Naive B cell (primary cell): Measurements from ENCODE around the gene DYNLRB2. TPM values are rescaled to one million over a fixed set of nuclear protein-coding genes. Genes with fewer than 3 reads are reported as not detected.

Experiments used
- ATAC-seq, 2 donors: fragments of 150-1000 bp; cut with Tn5 transposase; 2 replicates each; pipeline ENCODE4 v1.10.0; 2021; ENCODE audit warnings: low read depth in 2 of 2, mild to moderate bottlenecking in 2 of 2, moderate library complexity in 2 of 2
- DNase-seq: peaks from one replicate; pipeline ENCODE4 v3.0.0; 2022
- H3K27ac Mint-ChIP-seq, 6 donors: one replicate each; pipeline ENCODE4 v1.8.0; 2020 to 2022; ENCODE audit warnings: mild to moderate bottlenecking in 6 of 6, mixed read lengths in 6 of 6, moderate library complexity in 5 of 6, inconsistent platforms in 2 of 6
- H3K27me3 Mint-ChIP-seq, 3 donors: one replicate each; pipeline ENCODE4 v1.8.0; 2021 to 2022; ENCODE audit warnings: mixed read lengths in 3 of 3, mild to moderate bottlenecking in 1 of 3
- H3K36me3 Mint-ChIP-seq, 2 donors: one replicate each; pipeline ENCODE4 v1.8.0; 2020 to 2022; ENCODE audit warnings: mixed read lengths in 2 of 2, inconsistent platforms in 1 of 2, mild to moderate bottlenecking in 1 of 2
- H3K4me1 Mint-ChIP-seq, 3 donors: one replicate each; pipeline ENCODE4 v1.8.0; 2020 to 2022; ENCODE audit warnings: mixed read lengths in 3 of 3, inconsistent platforms in 1 of 3, mild to moderate bottlenecking in 1 of 3, moderate library complexity in 1 of 3
- H3K4me3 Mint-ChIP-seq, 8 donors: one replicate each; pipeline ENCODE4 v1.8.0; 2020 to 2022; ENCODE audit warnings: mild to moderate bottlenecking in 8 of 8, mixed read lengths in 8 of 8, moderate library complexity in 8 of 8, inconsistent platforms in 2 of 8
- H3K9me3 Mint-ChIP-seq, 7 donors: one replicate each; pipeline ENCODE4 v1.8.0; 2020 to 2022; ENCODE audit warnings: mixed read lengths in 7 of 7, mild to moderate bottlenecking in 5 of 7, inconsistent platforms in 2 of 7, moderate library complexity in 1 of 7
- polyA plus RNA-seq, 6 donors: library from polyadenylated mRNA; unstranded; fragments of 300-500 nt; fragmentation: Illumina TruSeq; gene quantifications; one replicate each; pipeline ENCODE4 v1.2.3, GENCODE V29; 2021; ENCODE audit warnings: low read depth in 6 of 6

Gene DYNLRB2
- polyA plus RNA-seq, 6 donors from 2014 or later = not detected

- Mint-ChIP-seq H3K9me3 (no peaks in the 10 kb centered on the region), H3K36me3 (no peaks in the 10 kb centered on the region), H3K4me1 (no peaks in the 10 kb centered on the region), H3K27ac (no peak overlapping the region), H3K4me3 (no peak overlapping the region), H3K27me3 (peaks cover 12 to 24% (median 17%) of the 10 kb centered on the region in 3 donors)
- DNase-seq (peak; percentile 34), ATAC-seq (peak; percentile 35 to 37)
These were observed 14.3 kb upstream of the DYNLRB2 start for GRCh38 chr16:80526418-80527061.

- ATAC-seq = peak; percentile 41 to 43
These were observed 13.5 kb upstream of the DYNLRB2 start for GRCh38 chr16:80527297-80527696.

GRCh38 chr16:80530479-80530878, 10.3 kb upstream of the DYNLRB2 start:
- H3K4me1 Mint-ChIP-seq = no peaks in the 10 kb centered on the region
- H3K36me3 Mint-ChIP-seq = no peaks in the 10 kb centered on the region
- ATAC-seq = no peak
- no peak overlapping the region for H3K4me3 Mint-ChIP-seq
- H3K9me3 Mint-ChIP-seq = no peaks in the 10 kb centered on the region
- H3K27ac Mint-ChIP-seq = no peak overlapping the region
- DNase-seq = no peak
- peaks cover 26 to 49% (median 32%) of the 10 kb centered on the region in 3 donors for H3K27me3 Mint-ChIP-seq

More at GRCh38 chr16:80527297-80527696, 13.5 kb upstream of the DYNLRB2 start:
- H3K27ac Mint-ChIP-seq = no peak overlapping the region
- no peak overlapping the region for H3K4me3 Mint-ChIP-seq
- peaks cover 12 to 32% (median 19%) of the 10 kb centered on the region in 3 donors for H3K27me3 Mint-ChIP-seq
- H3K9me3 Mint-ChIP-seq = no peaks in the 10 kb centered on the region
- no peaks in the 10 kb centered on the region for H3K36me3 Mint-ChIP-seq
- no peaks in the 10 kb centered on the region for H3K4me1 Mint-ChIP-seq
- DNase-seq = peak; percentile 12

GRCh38 chr16:80536238-80536637, 4.6 kb upstream of the DYNLRB2 start:
- ATAC-seq (no peak), DNase-seq (no peak)
- Mint-ChIP-seq H3K36me3 (peaks cover 0 to 7% of the 10 kb centered on the region in 2 donors), H3K27me3 (peaks cover 54 to 61% (median 56%) of the 10 kb centered on the region in 3 donors), H3K27ac (no peak overlapping the region), H3K4me1 (peaks cover 9 to 13% (median 13%) of the 10 kb centered on the region in 3 donors), H3K4me3 (peak overlapping the region in 1 of 8 donors; percentile 36), H3K9me3 (peaks cover 0 to 6% (median 0%) of the 10 kb centered on the region in 7 donors)

DNA sequence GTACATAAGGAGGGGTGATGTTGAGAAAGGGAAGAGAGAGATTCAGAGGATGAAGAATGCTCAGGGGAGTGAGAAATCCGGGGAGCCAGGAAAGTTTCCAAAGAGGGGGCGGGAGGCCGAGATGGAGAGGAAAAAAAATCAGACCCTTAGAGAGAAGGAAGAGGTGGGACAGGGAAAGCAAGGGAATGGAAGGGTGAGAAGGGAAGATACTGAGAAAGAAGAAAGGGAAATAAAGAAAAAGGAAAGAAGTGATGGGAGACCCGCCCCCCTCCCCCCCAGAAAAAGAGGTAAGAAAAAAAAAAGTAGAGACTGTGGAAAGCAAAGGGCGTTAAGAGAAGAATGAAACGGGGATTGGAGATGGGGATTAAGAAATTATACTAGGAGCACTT, 507 bp downstream of the DYNLRB2 start:
- ATAC-seq (no peak), DNase-seq (no peak)
- H3K9me3 Mint-ChIP-seq = peaks cover 0 to 6% (median 0%) of the 10 kb centered on the region in 7 donors
- H3K4me1 Mint-ChIP-seq = peaks cover 13 to 19% (median 18%) of the 10 kb centered on the region in 3 donors
- H3K27ac Mint-ChIP-seq = peak overlapping the region; percentile 93 to 99 (median 98)
- H3K27me3 Mint-ChIP-seq = peaks cover 20 to 30% (median 29%) of the 10 kb centered on the region in 3 donors
- H3K36me3 Mint-ChIP-seq = peaks cover 0 to 7% of the 10 kb centered on the region in 2 donors
- H3K4me3 Mint-ChIP-seq = peak overlapping the region; percentile 93 to 98 (median 96)

DNA sequence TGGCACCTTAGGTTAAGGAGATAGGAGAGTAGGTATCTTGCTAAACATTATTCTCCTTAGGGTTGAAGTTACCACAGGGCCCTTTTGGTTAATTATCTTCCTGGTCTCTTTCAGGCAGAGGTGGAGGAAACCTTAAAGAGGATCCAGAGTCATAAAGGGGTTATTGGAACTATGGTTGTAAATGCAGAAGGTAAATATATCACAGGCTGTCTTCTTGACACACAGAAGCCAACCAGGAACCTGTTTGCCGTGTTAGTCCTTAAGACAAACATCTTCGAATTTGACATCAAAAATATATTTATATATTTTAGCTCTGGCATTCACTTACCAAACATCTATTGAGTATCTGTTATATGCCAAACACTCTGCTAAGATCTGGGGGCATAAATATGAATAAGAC, 2.4 kb downstream of the DYNLRB2 start:
- no peak overlapping the region for H3K27ac Mint-ChIP-seq
- no peak for ATAC-seq

DNA sequence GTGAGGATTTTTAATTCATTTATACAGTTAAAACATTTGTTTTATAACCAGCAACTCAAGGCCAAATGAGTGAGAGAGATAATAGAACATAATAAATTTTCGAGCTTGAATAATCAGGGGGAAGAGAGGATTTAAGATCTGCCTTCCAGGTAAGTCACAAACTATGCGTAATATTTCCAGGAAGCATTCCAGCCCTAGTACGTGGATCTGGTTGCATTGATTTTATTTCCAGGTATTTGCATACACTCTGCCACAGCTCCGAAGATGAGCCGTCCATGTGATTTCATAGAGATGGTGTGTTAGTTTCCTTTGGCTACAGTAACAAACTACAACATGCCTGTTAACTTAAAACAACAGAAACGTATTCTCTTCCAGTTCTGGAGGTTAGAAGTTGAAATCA, 3.5 kb downstream of the DYNLRB2 start:
- H3K4me1 Mint-ChIP-seq = peaks cover 13 to 19% (median 18%) of the 10 kb centered on the region in 3 donors
- H3K36me3 Mint-ChIP-seq = peaks cover 0 to 7% of the 10 kb centered on the region in 2 donors
- H3K4me3 Mint-ChIP-seq = peak overlapping the region in 1 of 8 donors; percentile 39
- peaks cover 6 to 18% (median 6%) of the 10 kb centered on the region in 3 donors for H3K27me3 Mint-ChIP-seq
- ATAC-seq (no peak), DNase-seq (no peak)
- H3K9me3 Mint-ChIP-seq = peaks cover 0 to 6% (median 0%) of the 10 kb centered on the region in 7 donors
- H3K27ac Mint-ChIP-seq = peak overlapping the region in 1 of 6 donors; percentile 22

More for the DNA sequence above, 2.4 kb downstream of the DYNLRB2 start:
- DNase-seq = no peak
- H3K9me3 Mint-ChIP-seq = peaks cover 0 to 6% (median 0%) of the 10 kb centered on the region in 7 donors
- H3K4me1 Mint-ChIP-seq = peaks cover 13 to 19% (median 18%) of the 10 kb centered on the region in 3 donors
- peaks cover 11 to 22% (median 18%) of the 10 kb centered on the region in 3 donors for H3K27me3 Mint-ChIP-seq
- H3K4me3 Mint-ChIP-seq = peak overlapping the region in 1 of 8 donors; percentile 39
- H3K36me3 Mint-ChIP-seq = peaks cover 0 to 7% of the 10 kb centered on the region in 2 donors

DNA sequence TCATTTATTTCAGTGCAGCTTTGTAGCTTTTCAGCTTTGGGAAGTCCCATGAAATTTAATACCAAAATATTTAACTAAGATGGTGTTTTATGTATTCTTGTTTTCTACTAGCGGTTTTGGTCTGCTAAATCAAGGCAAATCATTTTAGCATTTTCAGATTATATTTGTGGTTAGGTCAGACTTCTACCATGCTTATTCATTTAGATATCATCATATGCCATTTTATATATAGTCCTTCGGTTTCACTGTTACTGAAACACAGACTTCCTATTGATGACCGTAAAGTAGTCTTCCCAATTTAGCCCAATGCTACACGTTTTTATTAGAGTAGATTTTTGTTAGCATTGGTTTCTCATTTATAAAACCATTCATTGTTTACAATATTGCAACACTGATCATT, 5.5 kb downstream of the DYNLRB2 start:
- no peak for DNase-seq
- Mint-ChIP-seq H3K27ac (no peak overlapping the region), H3K36me3 (no peaks in the 10 kb centered on the region), H3K4me1 (peaks cover 3 to 5% (median 5%) of the 10 kb centered on the region in 3 donors), H3K27me3 (peaks cover 0 to 7% (median 6%) of the 10 kb centered on the region in 3 donors), H3K9me3 (peaks cover 0 to 2% (median 0%) of the 10 kb centered on the region in 7 donors), H3K4me3 (no peak overlapping the region)
- ATAC-seq = no peak

DNA sequence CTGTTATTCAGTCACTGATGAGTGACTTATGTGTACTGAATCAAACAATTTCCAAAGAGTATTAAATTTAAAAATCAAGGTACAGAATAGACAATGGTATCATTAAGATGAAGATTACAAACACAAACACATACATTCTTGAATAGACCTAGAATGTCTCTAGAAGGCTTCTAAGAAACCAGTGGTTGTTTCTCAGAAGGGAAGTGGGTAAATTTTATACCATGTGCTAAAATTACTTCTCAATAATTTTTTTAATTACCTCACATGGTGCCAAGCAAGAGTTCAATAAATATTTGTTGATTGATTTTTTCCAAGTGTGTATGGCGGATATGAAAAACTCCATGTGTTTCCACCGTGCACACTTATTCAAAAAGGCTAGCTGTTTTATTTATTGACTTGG, 6.4 kb downstream of the DYNLRB2 start:
- Mint-ChIP-seq H3K9me3 (peaks cover 0 to 2% (median 0%) of the 10 kb centered on the region in 7 donors), H3K27me3 (peaks cover 6 to 11% (median 6%) of the 10 kb centered on the region in 3 donors), H3K27ac (no peak overlapping the region), H3K36me3 (no peaks in the 10 kb centered on the region), H3K4me1 (no peaks in the 10 kb centered on the region), H3K4me3 (no peak overlapping the region)
- DNase-seq (no peak), ATAC-seq (no peak)

GRCh38 chr16:80552277-80552676, 11.5 kb downstream of the DYNLRB2 start:
- no peaks in the 10 kb centered on the region for H3K4me1 Mint-ChIP-seq
- H3K9me3 Mint-ChIP-seq = peaks cover 0 to 2% (median 0%) of the 10 kb centered on the region in 7 donors
- H3K27ac Mint-ChIP-seq = no peak overlapping the region
- no peak for ATAC-seq
- H3K27me3 Mint-ChIP-seq = peaks cover 12 to 16% (median 16%) of the 10 kb centered on the region in 3 donors
- DNase-seq = no peak
- no peaks in the 10 kb centered on the region for H3K36me3 Mint-ChIP-seq
- H3K4me3 Mint-ChIP-seq = no peak overlapping the region

GRCh38 chr16:80554033-80554432, 13.2 kb downstream of the DYNLRB2 start:
- ATAC-seq (no peak), DNase-seq (no peak)
- Mint-ChIP-seq H3K27me3 (peaks cover 9 to 16% (median 16%) of the 10 kb centered on the region in 3 donors), H3K27ac (no peak overlapping the region), H3K36me3 (no peaks in the 10 kb centered on the region), H3K4me3 (no peak overlapping the region), H3K4me1 (no peaks in the 10 kb centered on the region), H3K9me3 (peaks cover 0 to 2% (median 0%) of the 10 kb centered on the region in 7 donors)

GRCh38 chr16:80556481-80556880, 15.7 kb downstream of the DYNLRB2 start:
- H3K27ac Mint-ChIP-seq = no peak overlapping the region
- H3K9me3 Mint-ChIP-seq = peaks cover 0 to 2% (median 0%) of the 10 kb centered on the region in 7 donors
- H3K4me3 Mint-ChIP-seq = no peak overlapping the region
- peaks cover 16 to 24% (median 23%) of the 10 kb centered on the region in 3 donors for H3K27me3 Mint-ChIP-seq
- no peak for DNase-seq
- no peaks in the 10 kb centered on the region for H3K36me3 Mint-ChIP-seq
- no peaks in the 10 kb centered on the region for H3K4me1 Mint-ChIP-seq
- no peak for ATAC-seq

DNA sequence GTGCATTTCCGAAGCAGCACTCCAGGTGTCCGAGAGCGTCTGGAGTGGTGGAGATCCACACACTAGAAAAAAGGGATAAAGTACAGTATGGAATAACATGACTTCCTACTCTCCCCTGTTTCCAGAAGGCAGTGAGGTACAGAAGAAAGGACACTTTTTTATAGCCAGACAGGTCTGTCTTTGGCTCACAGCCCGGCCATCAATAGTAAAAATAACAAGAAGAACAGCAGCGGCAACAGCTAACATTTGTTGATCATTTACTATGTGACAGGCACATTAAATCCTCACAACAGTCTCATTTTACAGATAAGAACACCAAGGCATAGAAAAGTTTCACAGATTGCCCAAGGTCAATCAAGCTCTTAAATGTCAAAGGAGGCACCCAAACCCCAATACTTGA, 16.2 kb downstream of the DYNLRB2 start:
- H3K9me3 Mint-ChIP-seq = peaks cover 0 to under 1% (median 0%) of the 10 kb centered on the region in 7 donors
- no peaks in the 10 kb centered on the region for H3K4me1 Mint-ChIP-seq
- H3K27ac Mint-ChIP-seq = no peak overlapping the region
- peaks cover 14 to 23% (median 20%) of the 10 kb centered on the region in 3 donors for H3K27me3 Mint-ChIP-seq
- H3K36me3 Mint-ChIP-seq = no peaks in the 10 kb centered on the region
- H3K4me3 Mint-ChIP-seq = no peak overlapping the region
- no peak for DNase-seq
- ATAC-seq = no peak

- DNase-seq (no peak), ATAC-seq (no peak)
- H3K4me1 Mint-ChIP-seq = no peaks in the 10 kb centered on the region
- peaks cover 14 to 23% (median 17%) of the 10 kb centered on the region in 3 donors for H3K27me3 Mint-ChIP-seq
- H3K9me3 Mint-ChIP-seq = no peaks in the 10 kb centered on the region
- H3K4me3 Mint-ChIP-seq = no peak overlapping the region
- no peak overlapping the region for H3K27ac Mint-ChIP-seq
- H3K36me3 Mint-ChIP-seq = no peaks in the 10 kb centered on the region
These were observed 18.6 kb downstream of the DYNLRB2 start for GRCh38 chr16:80559369-80559768.
